ENCODE measurements around the gene CD79A.

CD79A gene

GRCh38 chr19:41907994-41908615 is 31.0 kb downstream of the CD79A start:
- no peak for TF ChIP-seq CTCF (IDR thresholded peaks at IDR 0.05; ENCODE audit: low read depth, low read length, missing control alignments)
- no peak overlapping the region for H3K4me3 ChIP-seq (ENCODE audit: low read depth, low read length)
- in situ Hi-C loops (cut with HindIII; ENCODE audit: low sequenced_read_pairs) = no loop called here
- DNase-seq (ENCODE audit: low read depth) = no peak

GRCh38 chr19:41908724-41909464 is 31.8 kb downstream of the CD79A start:
- no peak overlapping the region for H3K4me3 ChIP-seq (ENCODE audit: low read depth, low read length)
- no peak for TF ChIP-seq CTCF (IDR thresholded peaks at IDR 0.05; ENCODE audit: low read depth, low read length, missing control alignments)
- in situ Hi-C loops (cut with HindIII; ENCODE audit: low sequenced_read_pairs) = no loop called here
- DNase-seq (ENCODE audit: low read depth) = no peak

- no peak for TF ChIP-seq CTCF (IDR thresholded peaks at IDR 0.05; ENCODE audit: low read depth, low read length, missing control alignments)
- in situ Hi-C loops (cut with HindIII; ENCODE audit: low sequenced_read_pairs) = no loop called here
- no peak for DNase-seq (ENCODE audit: low read depth)
- H3K4me3 ChIP-seq (ENCODE audit: low read depth, low read length) = no peak overlapping the region
Measured at GRCh38 chr19:41909706-41910105, 32.6 kb downstream of the CD79A start.

GRCh38 chr19:41910240-41910991 is 33.3 kb downstream of the CD79A start:
- H3K4me3 ChIP-seq (ENCODE audit: low read depth, low read length) = no peak overlapping the region
- in situ Hi-C loops (cut with HindIII; ENCODE audit: low sequenced_read_pairs) = no loop called here
- DNase-seq (ENCODE audit: low read depth) = no peak
- TF ChIP-seq CTCF (IDR thresholded peaks at IDR 0.05; ENCODE audit: low read depth, low read length, missing control alignments) = no peak

GRCh38 chr19:41910992-41911888 is 34.2 kb downstream of the CD79A start:
- no peak for DNase-seq (ENCODE audit: low read depth)
- in situ Hi-C loops (cut with HindIII; ENCODE audit: low sequenced_read_pairs) = no loop called here
- no peak for TF ChIP-seq CTCF (IDR thresholded peaks at IDR 0.05; ENCODE audit: low read depth, low read length, missing control alignments)

More at GRCh38 chr19:41910992-41911888, 34.2 kb downstream of the CD79A start:
- H3K4me3 ChIP-seq (ENCODE audit: low read depth, low read length) = no peak overlapping the region

Data from astrocyte of the cerebellum (primary cell).